HFF-Myc (cell line): ENCODE measurements around the gene PRL.

Source experiments
- DNase-seq: peaks from one replicate; pipeline ENCODE4 v3.0.0-alpha.2; 2011; ENCODE audit warnings: low read depth; ENCODE audit errors: extremely low read depth
- H3K4me3 ChIP-seq: replicated peaks from 2 replicates; pipeline ENCODE4 v1.5.1; 2011; ENCODE audit warnings: low read depth, mild to moderate bottlenecking, control low read depth, low read length
- CTCF ChIP-seq: IDR thresholded peaks from 2 replicates; pipeline ENCODE4 v1.5.1; 2012; ENCODE audit warnings: mild to moderate bottlenecking, low read depth, low read length, control low read depth; ENCODE audit errors: missing control alignments

Gene PRL

GRCh38 chr6:22251348-22251747 lies 45.5 kb downstream of the PRL start:
- H3K4me3 ChIP-seq = no peak overlapping the region
- DNase-seq = no peak
- no peak for TF ChIP-seq CTCF

- DNase-seq = no peak
- TF ChIP-seq CTCF = no peak
- no peak overlapping the region for H3K4me3 ChIP-seq
Observed at GRCh38 chr6:22250486-22250885, 46.4 kb downstream of the PRL start.

DNA sequence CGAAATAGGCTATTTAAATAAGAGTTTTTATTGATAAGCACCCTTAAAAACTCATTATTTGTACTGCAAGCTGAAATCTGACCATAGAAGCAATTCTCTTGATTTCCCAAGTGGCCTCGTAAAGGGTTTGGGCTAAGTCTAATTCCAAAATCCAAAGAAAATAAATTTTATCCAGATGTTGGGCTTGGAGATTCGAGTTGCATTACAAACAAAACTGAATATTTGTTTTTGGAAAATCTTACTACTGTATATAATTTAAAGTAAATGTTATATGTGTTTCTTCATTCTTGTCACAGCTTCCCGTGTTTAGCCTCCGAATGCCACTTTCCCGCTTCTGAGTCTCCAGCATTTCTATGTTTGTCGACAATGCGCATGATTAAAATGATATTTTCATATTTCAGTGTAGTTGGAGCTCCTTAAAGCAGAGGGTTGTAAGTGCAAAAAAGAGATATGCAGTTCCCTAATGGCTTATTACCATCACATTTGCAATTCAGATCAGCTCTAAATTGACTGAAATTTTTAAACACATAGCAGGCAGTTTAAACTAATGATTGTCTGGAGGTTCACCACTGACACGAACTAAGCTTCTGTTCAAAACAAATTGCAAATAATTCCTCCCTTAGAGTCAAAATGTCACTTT lies 47.0 kb downstream of the PRL start:
- TF ChIP-seq CTCF = no peak
- no peak overlapping the region for H3K4me3 ChIP-seq
- no peak for DNase-seq

DNA sequence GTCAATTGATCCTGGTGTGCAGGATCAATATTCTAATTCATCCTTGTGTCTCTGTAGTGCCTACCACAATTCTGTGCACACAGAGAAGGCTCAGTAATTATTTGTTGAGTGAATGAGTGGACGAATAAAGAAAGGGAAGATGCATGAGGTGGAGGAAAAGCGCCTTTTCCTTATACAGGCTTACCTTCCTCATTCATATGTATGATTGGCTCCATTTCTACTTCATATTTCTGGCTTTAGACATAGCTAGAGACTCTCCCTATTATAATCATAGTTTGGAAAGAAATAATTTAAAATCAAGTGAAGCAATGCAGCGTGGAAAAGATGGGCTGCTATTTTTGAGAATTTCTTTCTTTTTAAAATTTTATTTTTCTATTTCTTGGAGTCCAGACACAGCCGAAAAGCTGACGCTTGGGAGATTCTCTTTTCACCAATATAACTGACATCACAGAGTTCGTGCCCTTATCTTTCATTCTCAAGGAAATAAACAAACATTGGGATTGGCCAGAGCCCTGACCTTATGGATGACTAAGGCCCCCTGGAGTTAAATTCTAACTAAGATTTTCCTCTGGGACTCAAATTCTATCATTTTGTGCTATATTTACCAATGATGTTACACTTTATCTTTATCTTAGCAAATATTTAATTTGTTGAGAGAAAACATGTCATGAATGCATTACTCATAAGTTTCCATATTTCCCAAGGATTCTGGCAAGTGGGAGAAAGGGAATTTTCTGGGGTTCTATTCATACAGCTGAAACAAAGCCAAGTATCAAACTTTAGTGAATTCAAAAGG lies 48.1 kb downstream of the PRL start:
- H3K4me3 ChIP-seq = no peak overlapping the region
- DNase-seq = no peak
- no peak for TF ChIP-seq CTCF

DNA sequence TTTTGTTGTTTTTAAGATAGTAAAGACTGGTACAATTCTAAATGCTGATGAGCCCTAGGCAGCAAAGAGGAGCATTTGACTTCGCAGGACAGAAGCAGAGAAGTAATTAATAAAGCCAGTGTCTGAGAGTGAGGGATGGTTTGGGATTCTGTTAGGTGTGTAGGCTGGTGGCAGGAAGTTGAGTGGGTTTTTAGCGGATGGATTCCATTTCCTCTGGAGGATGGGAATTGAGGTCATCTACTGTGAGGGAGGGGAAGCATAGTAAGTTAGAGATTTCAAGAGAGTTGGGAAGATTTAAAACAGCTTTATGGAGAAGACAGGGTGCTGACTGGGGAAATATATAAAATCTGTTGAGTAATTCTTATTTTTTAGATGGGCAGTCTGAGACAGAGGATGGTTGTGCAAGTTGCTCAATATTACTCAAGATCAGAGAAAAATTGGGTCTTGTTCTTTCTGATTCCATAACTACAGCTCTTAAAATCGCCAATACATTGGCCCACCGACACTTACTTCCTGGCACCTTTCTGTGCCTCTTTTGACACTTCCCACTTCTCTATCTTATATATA lies 48.8 kb downstream of the PRL start:
- no peak for TF ChIP-seq CTCF

GRCh38 chr6:22240025-22240424 lies 56.8 kb downstream of the PRL start:
- H3K4me3 ChIP-seq = no peak overlapping the region
- no peak for DNase-seq
- TF ChIP-seq CTCF = no peak

More for the DNA sequence above, 48.8 kb downstream of the PRL start:
- no peak overlapping the region for H3K4me3 ChIP-seq
- no peak for DNase-seq
